H1 (cell line): Measurements from ENCODE around the gene CPEB1. TPM values are rescaled to one million over a fixed set of nuclear protein-coding genes. Genes with fewer than 3 reads are reported as not detected.
A peak's percentile ranks its signal among the peaks of the same experiment; 100 is the strongest.

Experiments used
- CTCF ChIA-PET: fragments of 300-600 bp; sonication (Branson Sonifier 250); formaldehyde crosslinking; loops from one replicate; lab custom pipeline; 2021; ENCODE audit not compliant: partially characterized antibody; lab: Charles Lee
- POLR2A ChIA-PET: fragments of 300-600 bp; sonication (Branson Sonifier 250); formaldehyde crosslinking; loops from one replicate; lab custom pipeline; 2021; ENCODE audit warnings: inconsistent platforms; ENCODE audit not compliant: partially characterized antibody; lab: Charles Lee
- DNase-seq, 2 experiments: peaks; one replicate each; pipeline versions ENCODE4 v3.0.0 to v3.0.0-alpha.2; 2010 to 2022; ENCODE audit warnings: low spot score in 2 of 2, low read depth in 1 of 2, mixed read lengths in 1 of 2
- FAIRE-seq: peaks from 2 replicates; lab custom pipeline; 2011; peaks lifted over from hg19 to GRCh38; lab: Jason Lieb, UNC
- H2AFZ ChIP-seq: 2 replicates; pipeline ENCODE4 v1.8.1; 2012; ENCODE audit warnings: low read length, inconsistent platforms
- H2AK5ac ChIP-seq: 2 replicates; pipeline ENCODE4 v1.6.1; 2013; ENCODE audit warnings: low read depth, low read length
- H2BK120ac ChIP-seq: replicated peaks from 2 replicates; pipeline ENCODE3; 2013; ENCODE audit warnings: low read depth, low read length, inconsistent platforms
- H2BK12ac ChIP-seq: 2 replicates; pipeline ENCODE4 v1.6.1; 2013; ENCODE audit warnings: low read depth, low read length
- H2BK15ac ChIP-seq: 2 replicates; pipeline ENCODE4 v1.6.1; 2013; ENCODE audit warnings: low read length
- H2BK20ac ChIP-seq: 2 replicates; pipeline ENCODE4 v1.6.1; 2013; ENCODE audit warnings: low read length
- H2BK5ac ChIP-seq: 2 replicates; pipeline ENCODE4 v1.6.1; 2013; ENCODE audit warnings: low read depth, low read length
- H3K14ac ChIP-seq: 2 replicates; pipeline ENCODE4 v1.6.1; 2013; ENCODE audit warnings: inconsistent platforms; ENCODE audit not compliant: insufficient read length
- H3K18ac ChIP-seq: 2 replicates; pipeline ENCODE4 v1.6.1; 2013; ENCODE audit warnings: low read length; ENCODE audit errors: extremely low read depth
- H3K23ac ChIP-seq: 2 replicates; pipeline ENCODE4 v1.6.1; 2013; ENCODE audit warnings: inconsistent platforms; ENCODE audit not compliant: insufficient read length
- H3K23me2 ChIP-seq: 2 replicates; pipeline ENCODE4 v1.6.1; 2013; ENCODE audit warnings: low read depth, low read length
- H3K27ac ChIP-seq: 2 replicates; pipeline ENCODE4 v1.6.1; 2011; ENCODE audit warnings: low read depth, low read length, inconsistent platforms
- H3K27me3 ChIP-seq, 4 experiments: replicated peaks in 1 of 4; 1 replicate in 1 of 4; 2 replicates in 3 of 4; pipeline versions ENCODE4 v1.6.1 to v1.8.1; 2011 to 2013; ENCODE audit warnings: low read length in 3 of 4, mild to moderate bottlenecking in 3 of 4, inconsistent platforms in 2 of 4, mixed read lengths in 2 of 4, moderate library complexity in 1 of 4; ENCODE audit not compliant: control insufficient read depth in 3 of 4, insufficient read depth in 3 of 4; ENCODE audit errors: extremely low read depth in 1 of 4
- H3K36me3 ChIP-seq, 4 experiments: 2 replicates each; pipeline versions ENCODE4 v1.6.1 to v1.8.1; 2011 to 2013; ENCODE audit warnings: mild to moderate bottlenecking in 4 of 4, low read length in 3 of 4, moderate library complexity in 2 of 4, control low read depth in 1 of 4, inconsistent platforms in 1 of 4; ENCODE audit not compliant: insufficient read depth in 4 of 4, control insufficient read depth in 2 of 4
- H3K4ac ChIP-seq: replicated peaks from 2 replicates; pipeline ENCODE3; 2013; ENCODE audit warnings: low read length, low read depth, mixed read lengths, inconsistent platforms; ENCODE audit not compliant: insufficient read length
- H3K4me1 ChIP-seq, 4 experiments: replicated peaks in 1 of 4; 1 replicate in 1 of 4; 2 replicates in 3 of 4; pipeline versions ENCODE4 v1.6.1 to v1.8.1; 2011 to 2013; ENCODE audit warnings: low read length in 3 of 4, inconsistent platforms in 2 of 4, mixed read lengths in 1 of 4; ENCODE audit not compliant: insufficient read depth in 4 of 4, control insufficient read depth in 3 of 4
- H3K4me2 ChIP-seq, 2 experiments: 2 replicates each; pipeline versions ENCODE4 v1.6.1 to v1.8.1; 2011 to 2013; ENCODE audit warnings: low read depth in 2 of 2, low read length in 2 of 2, control low read depth in 1 of 2, inconsistent platforms in 1 of 2, mild to moderate bottlenecking in 1 of 2; ENCODE audit not compliant: insufficient read depth in 1 of 2
- H3K4me3 ChIP-seq, 4 experiments: fragments of 200-600, 300-600 bp in 1 of 4; sonication (generic), shearing (Covaris generic), sonication (Bioruptor Twin) in 1 of 4; 2 replicates each; pipeline versions ENCODE4 v1.5.1 to v1.8.1; 2011 to 2016; ENCODE audit warnings: low read length in 4 of 4, low read depth in 3 of 4, control low read depth in 2 of 4, inconsistent platforms in 2 of 4, mild to moderate bottlenecking in 2 of 4, mixed read lengths in 1 of 4, moderate library complexity in 1 of 4; ENCODE audit not compliant: insufficient read depth in 2 of 4; ENCODE audit errors: extremely low read depth in 1 of 4
- H3K56ac ChIP-seq: replicated peaks from 2 replicates; pipeline ENCODE3; 2013; ENCODE audit warnings: low read depth, mild to moderate bottlenecking, mixed read lengths, low read length, inconsistent platforms; ENCODE audit not compliant: insufficient read length
- H3K79me1 ChIP-seq: 2 replicates; pipeline ENCODE4 v1.6.1; 2013; ENCODE audit warnings: low read depth, low read length, control low read depth
- H3K79me2 ChIP-seq, 2 experiments: 2 replicates each; pipeline versions ENCODE4 v1.6.1 to v1.8.1; 2012 to 2013; ENCODE audit warnings: low read length in 2 of 2, mild to moderate bottlenecking in 2 of 2, inconsistent platforms in 1 of 2; ENCODE audit not compliant: insufficient read depth in 2 of 2, control insufficient read depth in 1 of 2
- H3K9ac ChIP-seq, 4 experiments: replicated peaks in 1 of 4; 1 replicate in 1 of 4; 2 replicates in 3 of 4; pipeline versions ENCODE4 v1.6.1 to v1.8.1; 2011 to 2013; ENCODE audit warnings: low read depth in 3 of 4, low read length in 3 of 4, control low read depth in 2 of 4, mild to moderate bottlenecking in 2 of 4, moderate library complexity in 2 of 4, inconsistent platforms in 1 of 4; ENCODE audit errors: extremely low read depth in 1 of 4
- H3K9me3 ChIP-seq, 2 experiments: 2 replicates each; pipeline versions ENCODE4 v1.6.1 to v1.8.1; 2012 to 2013; ENCODE audit warnings: mild to moderate bottlenecking in 2 of 2, moderate library complexity in 2 of 2, control low read depth in 1 of 2, inconsistent platforms in 1 of 2, low read depth in 1 of 2, low read length in 1 of 2, mixed read lengths in 1 of 2; ENCODE audit not compliant: insufficient read depth in 2 of 2
- H4K20me1 ChIP-seq, 2 experiments: replicated peaks in 1 of 2; 2 replicates each; pipeline versions ENCODE3 to v1.8.1; 2011 to 2013; ENCODE audit warnings: inconsistent platforms in 2 of 2, low read length in 2 of 2, mild to moderate bottlenecking in 1 of 2; ENCODE audit not compliant: insufficient read depth in 2 of 2, control insufficient read depth in 1 of 2
- H4K5ac ChIP-seq: 2 replicates; pipeline ENCODE4 v1.6.1; 2013; ENCODE audit warnings: low read length, low read depth, mixed read lengths, inconsistent platforms; ENCODE audit not compliant: insufficient read length
- H4K8ac ChIP-seq: 2 replicates; pipeline ENCODE4 v1.8.0; 2013; ENCODE audit warnings: mild to moderate bottlenecking, moderate library complexity, low read length, inconsistent platforms; ENCODE audit not compliant: insufficient read depth; ENCODE audit errors: extremely low read depth
- H4K91ac ChIP-seq: replicated peaks from 2 replicates; pipeline ENCODE3; 2013; ENCODE audit warnings: low read length, mixed read lengths, inconsistent platforms; ENCODE audit not compliant: insufficient read length
- CHD2 ChIP-seq: IDR thresholded peaks from 2 replicates; pipeline ENCODE4 v1.6.1; 2012; ENCODE audit warnings: low read length, improper control_type of control experiment
- KDM4A ChIP-seq: IDR thresholded peaks from one replicate; pipeline ENCODE4 v1.7.1; 2012; ENCODE audit warnings: low read depth, mild to moderate bottlenecking, moderate library complexity, low read length, inconsistent platforms; ENCODE audit not compliant: severe bottlenecking
- RAD21 ChIP-seq, 2 experiments: IDR thresholded peaks in 1 of 2; conservative IDR thresholded peaks in 1 of 2; 2 replicates each; pipeline ENCODE4 v1.6.1; 2011; ENCODE audit warnings: low read depth in 2 of 2, low read length in 2 of 2, improper control_type of control experiment in 1 of 2, inconsistent platforms in 1 of 2, mild to moderate bottlenecking in 1 of 2, moderate library complexity in 1 of 2
- SUZ12 ChIP-seq: fragments of 200-600 bp; sonication (generic); IDR thresholded peaks from 2 replicates; pipeline ENCODE4 v1.6.1; 2012; ENCODE audit warnings: mild to moderate bottlenecking, inconsistent platforms, low read length, moderate library complexity, mixed read lengths
- WGBS, 2 experiments: shearing (Covaris generic) in 1 of 2; methylation state at CpG; one replicate each; pipeline versions ENCODE4 v1.1.6 to v1.1.7; 2013 to 2015; ENCODE audit warnings: low lambda C conversion rate in 2 of 2, mixed read lengths in 2 of 2, inconsistent platforms in 1 of 2, low coverage in 1 of 2, missing lambda C conversion rate in 1 of 2; ENCODE audit not compliant: insufficient replicate concordance in 2 of 2, insufficient coverage in 1 of 2, insufficient read length in 1 of 2; ENCODE audit errors: extremely low coverage in 1 of 2, missing lambda C conversion rate in 1 of 2; 5-methylcytosine and 5-hydroxymethylcytosine counted together
- polyA plus RNA-seq, 7 experiments: library from polyadenylated mRNA; depleted of rRNA in 3 of 7; stranded (reverse) in 5 of 7; unstranded in 2 of 7; fragments of >200 nt in 5 of 7; fragments of 200-250 nt in 2 of 7; gene quantifications; 1 replicate in 5 of 7; 2 replicates in 1 of 7; 4 replicates in 1 of 7; pipeline versions ENCODE4 v1.2.1 to v1.2.3, GENCODE V29; 2011 to 2013; ENCODE audit warnings: missing spikeins in 2 of 7, mixed read lengths in 2 of 7
- total RNA-seq: library from RNA; stranded (reverse); fragmentation: NEBNext Ultra II Directional; extraction: Animal tissue kit (Norgen Biotek cat#: 25700); gene quantifications from 2 replicates; pipeline ENCODE4 v1.2.1, GENCODE V29; 2021

CPEB1 gene
- total and polyA plus RNA-seq, 2 of the 8 experiments (the other 6 are each of a cell fraction or from before 2014, with no cell fraction given) = 4.4 to 4.5 TPM

GRCh38 chr15:82674873-82675272 is 27.7 kb upstream of the CPEB1 start:
- CTCF ChIA-PET = no interaction called here
- 97% methylated on average over 2 of the region's 2 CpGs; no CpG with 5 or more reads in 1 of the 2 experiments for WGBS, 2 experiments
- no peak overlapping the region for H3K4ac ChIP-seq
- H3K79me2 ChIP-seq = no peaks in the 10 kb centered on the region
- H3K36me3 ChIP-seq = no peaks in the 10 kb centered on the region
- H3K4me3 ChIP-seq = no peak overlapping the region
- H3K9me3 ChIP-seq = no peaks in the 10 kb centered on the region
- no peak overlapping the region for H4K91ac ChIP-seq
- H3K9ac ChIP-seq = no peak overlapping the region
- H3K79me1 ChIP-seq = no peaks in the 10 kb centered on the region
- no peak overlapping the region for H3K18ac ChIP-seq
- H3K27me3 ChIP-seq = peaks cover 0 to 6% (median 2%) of the 10 kb centered on the region in 4 experiments; a peak in 3 of 7 replicates
- H4K8ac ChIP-seq = no peak overlapping the region
- POLR2A ChIA-PET = no interaction called here
- H3K23me2 ChIP-seq = peaks cover 3% of the 10 kb centered on the region; the same call in 1 of the 2 replicates
- no peak overlapping the region for H3K4me2 ChIP-seq
- H2AK5ac ChIP-seq = no peak overlapping the region
- no peak overlapping the region for H2BK15ac ChIP-seq
- H3K23ac ChIP-seq = no peak overlapping the region
- peaks cover 0 to 5% (median 0%) of the 10 kb centered on the region in 4 experiments; a peak in 1 of 7 replicates for H3K4me1 ChIP-seq
- no peak overlapping the region for H2BK20ac ChIP-seq
- no peaks in the 10 kb centered on the region for H4K20me1 ChIP-seq
- no peak overlapping the region for H3K14ac ChIP-seq
- H4K5ac ChIP-seq = no peak overlapping the region
- DNase-seq = no peak
- FAIRE-seq = peak; percentile 36
- no peak overlapping the region for H3K27ac ChIP-seq
- no peak overlapping the region for H2AFZ ChIP-seq
- no peak overlapping the region for H2BK120ac ChIP-seq
- no peak overlapping the region for H3K56ac ChIP-seq
- no peak overlapping the region for H2BK5ac ChIP-seq
- no peak overlapping the region for H2BK12ac ChIP-seq
- TF ChIP-seq RAD21 (IDR thresholded peaks at IDR 0.05 in 1 of 2, conservative IDR thresholded peaks at IDR 0.05 in 1 of 2; ENCODE audit: low read depth in 2 of 2, low read length in 2 of 2) = no peak
- no peak for TF ChIP-seq CHD2
- no peak for TF ChIP-seq SUZ12
- TF ChIP-seq KDM4A = no peak
